PC-9 (cell line): Measurements from ENCODE around the gene KCNK4.

Experiments
- EZH2 ChIP-seq: fragments of 200-600 bp; sonication (generic); IDR thresholded peaks from 2 replicates; pipeline ENCODE4 v1.8.0; 2017; ENCODE audit warnings: antibody characterized with exemption, low read depth
- TF ChIP-seq, protein P1 (sequence below): fragments of 200-600 bp; sonication (generic); conservative IDR thresholded peaks from 2 replicates; pipeline ENCODE4 v1.6.1; 2017; ENCODE audit warnings: mixed run types, antibody characterized with exemption, mild to moderate bottlenecking, moderate library complexity

GRCh38 chr11:64299847-64300648, 8.9 kb downstream of the KCNK4 start, which contains the start of gene CATSPERZ:
- TF ChIP-seq, protein P1, sequence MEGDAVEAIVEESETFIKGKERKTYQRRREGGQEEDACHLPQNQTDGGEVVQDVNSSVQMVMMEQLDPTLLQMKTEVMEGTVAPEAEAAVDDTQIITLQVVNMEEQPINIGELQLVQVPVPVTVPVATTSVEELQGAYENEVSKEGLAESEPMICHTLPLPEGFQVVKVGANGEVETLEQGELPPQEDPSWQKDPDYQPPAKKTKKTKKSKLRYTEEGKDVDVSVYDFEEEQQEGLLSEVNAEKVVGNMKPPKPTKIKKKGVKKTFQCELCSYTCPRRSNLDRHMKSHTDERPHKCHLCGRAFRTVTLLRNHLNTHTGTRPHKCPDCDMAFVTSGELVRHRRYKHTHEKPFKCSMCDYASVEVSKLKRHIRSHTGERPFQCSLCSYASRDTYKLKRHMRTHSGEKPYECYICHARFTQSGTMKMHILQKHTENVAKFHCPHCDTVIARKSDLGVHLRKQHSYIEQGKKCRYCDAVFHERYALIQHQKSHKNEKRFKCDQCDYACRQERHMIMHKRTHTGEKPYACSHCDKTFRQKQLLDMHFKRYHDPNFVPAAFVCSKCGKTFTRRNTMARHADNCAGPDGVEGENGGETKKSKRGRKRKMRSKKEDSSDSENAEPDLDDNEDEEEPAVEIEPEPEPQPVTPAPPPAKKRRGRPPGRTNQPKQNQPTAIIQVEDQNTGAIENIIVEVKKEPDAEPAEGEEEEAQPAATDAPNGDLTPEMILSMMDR = no peak
- TF ChIP-seq EZH2 = no peak
